IPS-18a (cell line): ENCODE measurements around the gene KIFC3.

ENCODE experiments used
- H3K27ac ChIP-seq: one replicate; pipeline ENCODE4 v1.5.1; 2013; ENCODE audit warnings: low read length
- H3K27me3 ChIP-seq: one replicate; pipeline ENCODE4 v1.6.1; 2013; ENCODE audit warnings: mild to moderate bottlenecking, low read length; ENCODE audit not compliant: control insufficient read depth, insufficient read depth
- H3K36me3 ChIP-seq: one replicate; pipeline ENCODE4 v1.6.1; 2013; ENCODE audit warnings: low read depth, low read length; ENCODE audit not compliant: control insufficient read depth
- H3K4me1 ChIP-seq: one replicate; pipeline ENCODE4 v1.6.1; 2013; ENCODE audit warnings: low read depth, low read length; ENCODE audit not compliant: control insufficient read depth
- H3K4me3 ChIP-seq: one replicate; pipeline ENCODE4 v1.5.1; 2013; ENCODE audit warnings: low read length
- H3K9ac ChIP-seq: one replicate; pipeline ENCODE4 v1.6.1; 2013; ENCODE audit warnings: mild to moderate bottlenecking, low read length, moderate library complexity
- H3K9me3 ChIP-seq: one replicate; pipeline ENCODE4 v1.6.1; 2013; ENCODE audit warnings: low read depth, low read length; ENCODE audit not compliant: control insufficient read depth

KIFC3 gene

GRCh38 chr16:57769541-57770145 lies 32.6 kb downstream of the KIFC3 start:
- no peaks in the 10 kb centered on the region for H3K36me3 ChIP-seq
- no peak overlapping the region for H3K9ac ChIP-seq
- no peak overlapping the region for H3K4me3 ChIP-seq
- peaks cover 5% of the 10 kb centered on the region for H3K4me1 ChIP-seq
- H3K27ac ChIP-seq = no peak overlapping the region
- no peaks in the 10 kb centered on the region for H3K9me3 ChIP-seq
- H3K27me3 ChIP-seq = peaks cover 1% of the 10 kb centered on the region

GRCh38 chr16:57766714-57767348 lies 35.5 kb downstream of the KIFC3 start:
- Histone ChIP-seq H3K9ac (no peak overlapping the region), H3K27me3 (no peaks in the 10 kb centered on the region), H3K27ac (no peak overlapping the region), H3K36me3 (no peaks in the 10 kb centered on the region), H3K4me1 (no peaks in the 10 kb centered on the region), H3K4me3 (no peak overlapping the region), H3K9me3 (no peaks in the 10 kb centered on the region)

- Histone ChIP-seq H3K36me3 (no peaks in the 10 kb centered on the region), H3K27ac (no peak overlapping the region), H3K27me3 (no peaks in the 10 kb centered on the region), H3K9me3 (no peaks in the 10 kb centered on the region), H3K4me1 (no peaks in the 10 kb centered on the region), H3K4me3 (no peak overlapping the region), H3K9ac (no peak overlapping the region)
These were observed 37.0 kb downstream of the KIFC3 start for GRCh38 chr16:57765160-57765728.

- Histone ChIP-seq H3K27ac (no peak overlapping the region), H3K4me3 (no peak overlapping the region), H3K9me3 (no peaks in the 10 kb centered on the region), H3K36me3 (no peaks in the 10 kb centered on the region), H3K9ac (no peak overlapping the region), H3K27me3 (no peaks in the 10 kb centered on the region), H3K4me1 (no peaks in the 10 kb centered on the region)
These were observed 37.7 kb downstream of the KIFC3 start for GRCh38 chr16:57764341-57765159.

GRCh38 chr16:57764006-57764340 lies 38.3 kb downstream of the KIFC3 start:
- Histone ChIP-seq H3K36me3 (no peaks in the 10 kb centered on the region), H3K4me3 (no peak overlapping the region), H3K4me1 (no peaks in the 10 kb centered on the region), H3K9ac (no peak overlapping the region), H3K9me3 (no peaks in the 10 kb centered on the region), H3K27me3 (no peaks in the 10 kb centered on the region), H3K27ac (no peak overlapping the region)

- Histone ChIP-seq H3K9ac (no peak overlapping the region), H3K9me3 (no peaks in the 10 kb centered on the region), H3K27me3 (no peaks in the 10 kb centered on the region), H3K4me3 (no peak overlapping the region), H3K4me1 (no peaks in the 10 kb centered on the region), H3K27ac (no peak overlapping the region), H3K36me3 (no peaks in the 10 kb centered on the region)
These were observed 38.8 kb downstream of the KIFC3 start for GRCh38 chr16:57763285-57764005.

- H3K27ac ChIP-seq = no peak overlapping the region
- no peaks in the 10 kb centered on the region for H3K9me3 ChIP-seq
- no peaks in the 10 kb centered on the region for H3K4me1 ChIP-seq
- no peak overlapping the region for H3K9ac ChIP-seq
- H3K27me3 ChIP-seq = no peaks in the 10 kb centered on the region
- H3K36me3 ChIP-seq = no peaks in the 10 kb centered on the region
- H3K4me3 ChIP-seq = no peak overlapping the region
These were observed 39.8 kb downstream of the KIFC3 start for GRCh38 chr16:57762365-57763040.

GRCh38 chr16:57761957-57762356 lies 40.3 kb downstream of the KIFC3 start:
- Histone ChIP-seq H3K27ac (no peak overlapping the region), H3K4me3 (no peak overlapping the region), H3K9me3 (no peaks in the 10 kb centered on the region), H3K27me3 (no peaks in the 10 kb centered on the region), H3K9ac (no peak overlapping the region), H3K4me1 (no peaks in the 10 kb centered on the region), H3K36me3 (no peaks in the 10 kb centered on the region)

DNA sequence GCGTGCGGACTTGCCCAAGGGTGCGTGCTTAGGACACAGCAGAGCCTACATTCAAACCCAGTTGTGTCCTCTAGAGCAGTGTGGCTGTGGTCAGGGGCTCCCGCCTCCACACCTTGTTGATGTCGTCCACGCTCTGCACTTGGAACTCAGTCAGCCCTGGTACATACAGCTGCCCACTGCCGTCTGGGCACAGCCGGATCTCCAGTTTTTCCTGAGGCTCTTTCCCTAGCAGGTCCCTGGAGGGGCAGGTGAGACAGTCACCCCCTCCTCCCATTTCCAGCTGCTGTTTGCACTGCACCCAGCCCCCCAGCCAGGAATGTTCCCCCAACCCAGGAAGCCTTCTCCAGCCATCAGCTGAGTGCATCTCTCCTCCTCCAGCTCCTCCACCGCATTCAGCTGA lies 41.0 kb downstream of the KIFC3 start:
- no peak overlapping the region for H3K9ac ChIP-seq
- no peaks in the 10 kb centered on the region for H3K4me1 ChIP-seq
- H3K4me3 ChIP-seq = no peak overlapping the region
- H3K27me3 ChIP-seq = no peaks in the 10 kb centered on the region
- peaks cover under 1% of the 10 kb centered on the region for H3K36me3 ChIP-seq
- no peak overlapping the region for H3K27ac ChIP-seq
- H3K9me3 ChIP-seq = no peaks in the 10 kb centered on the region

- H3K9me3 ChIP-seq = no peaks in the 10 kb centered on the region
- no peak overlapping the region for H3K4me3 ChIP-seq
- no peaks in the 10 kb centered on the region for H3K4me1 ChIP-seq
- H3K36me3 ChIP-seq = peaks cover 8% of the 10 kb centered on the region
- no peak overlapping the region for H3K9ac ChIP-seq
- H3K27ac ChIP-seq = no peak overlapping the region
- no peaks in the 10 kb centered on the region for H3K27me3 ChIP-seq
These were observed 41.7 kb downstream of the KIFC3 start for GRCh38 chr16:57760357-57761160.
